NCI-H2196 (cell line): Measurements from ENCODE around the gene LCK.
"Not testable (repeated sequence)": the region's sequence is repeated elsewhere in the genome, so short reads cannot be mapped to it uniquely, and the experiment has no call there.

ENCODE experiments used
- DNase-seq: peaks from one replicate; lab custom pipeline; 2025; ENCODE audit not compliant: unreplicated experiment; lab: John Stamatoyannopoulos, UW

The LCK gene

GRCh38 chr1:32273391-32274208 is 22.5 kb downstream of the LCK start:
- peak; percentile 28 for DNase-seq

GRCh38 chr1:32274646-32275340 is 23.7 kb downstream of the LCK start:
- DNase-seq: no peak

- no peak for DNase-seq
These were observed 24.4 kb downstream of the LCK start for GRCh38 chr1:32275424-32275823.

GRCh38 chr1:32276032-32276782 is 25.1 kb downstream of the LCK start:
- DNase-seq: no peak

- DNase-seq: not testable (repeated sequence)
These were observed 33.7 kb downstream of the LCK start for GRCh38 chr1:32284777-32285176.

- DNase-seq: no peak
These were observed 34.6 kb downstream of the LCK start for GRCh38 chr1:32285658-32286057.

- no peak for DNase-seq
These were observed 35.7 kb downstream of the LCK start for GRCh38 chr1:32286763-32287162.

- no peak for DNase-seq
These were observed 38.2 kb downstream of the LCK start for GRCh38 chr1:32289256-32289655.

- no peak for DNase-seq
These were observed 40.2 kb downstream of the LCK start for GRCh38 chr1:32291145-32291707.

GRCh38 chr1:32291708-32292538 is 40.9 kb downstream of the LCK start, which contains the start of gene HDAC1:
TSS of gene HDAC1 (plus strand) at chr1:32292083. CDS start at chr1:32292170, 87 bp downstream.
- DNase-seq: peak; percentile 98

- DNase-seq: not testable (repeated sequence)
These were observed 47.1 kb downstream of the LCK start for GRCh38 chr1:32298211-32298610.

GRCh38 chr1:32299327-32299726 is 48.3 kb downstream of the LCK start:
- no peak for DNase-seq

GRCh38 chr1:32303358-32303757 is 52.3 kb downstream of the LCK start:
- DNase-seq: no peak

- DNase-seq: no peak
These were observed 53.0 kb downstream of the LCK start for GRCh38 chr1:32303997-32304622.

GRCh38 chr1:32305310-32305709 is 54.2 kb downstream of the LCK start:
- DNase-seq: no peak

GRCh38 chr1:32307324-32307723 is 56.3 kb downstream of the LCK start:
- no peak for DNase-seq

- DNase-seq: no peak
These were observed 58.9 kb downstream of the LCK start for GRCh38 chr1:32309960-32310359.

GRCh38 chr1:32311709-32312393 is 60.8 kb downstream of the LCK start:
- no peak for DNase-seq

GRCh38 chr1:32316903-32317277 is 65.8 kb downstream of the LCK start:
- no peak for DNase-seq
